HG03457 (cell line): ENCODE data around the gene SORL1.

ENCODE experiments used
- ATAC-seq: cut with Tn5 transposase; IDR thresholded peaks from one replicate; pipeline ENCODE4 v1.9.1; 2021; ENCODE audit warnings: moderate number of reproducible peaks; ENCODE audit not compliant: unreplicated experiment

Gene SORL1

GRCh38 chr11:121581607-121582006 is 129.5 kb downstream of the SORL1 start:
- no peak for ATAC-seq

DNA sequence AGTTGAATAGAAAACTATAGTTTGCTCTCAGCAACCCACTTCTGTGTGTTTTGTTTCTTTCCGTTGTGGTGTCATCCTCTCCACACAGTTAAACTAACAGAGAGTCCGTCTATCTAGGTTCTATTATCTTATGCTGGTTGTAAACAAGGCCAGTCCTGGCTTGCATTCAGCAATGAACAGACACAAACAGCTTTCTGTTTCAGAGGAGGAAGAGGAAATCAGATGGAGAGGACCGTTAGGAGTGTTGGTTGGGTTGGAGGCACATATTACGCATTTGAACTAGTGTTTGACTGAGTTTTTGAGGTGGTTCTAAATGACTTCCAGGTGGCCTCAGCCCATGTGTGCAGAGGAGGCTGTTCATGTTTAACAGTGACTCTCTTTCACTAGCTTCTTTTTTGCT is 130.2 kb downstream of the SORL1 start:
- no peak for ATAC-seq

- no peak for ATAC-seq
Observed at GRCh38 chr11:121583825-121584224, 131.7 kb downstream of the SORL1 start.

DNA sequence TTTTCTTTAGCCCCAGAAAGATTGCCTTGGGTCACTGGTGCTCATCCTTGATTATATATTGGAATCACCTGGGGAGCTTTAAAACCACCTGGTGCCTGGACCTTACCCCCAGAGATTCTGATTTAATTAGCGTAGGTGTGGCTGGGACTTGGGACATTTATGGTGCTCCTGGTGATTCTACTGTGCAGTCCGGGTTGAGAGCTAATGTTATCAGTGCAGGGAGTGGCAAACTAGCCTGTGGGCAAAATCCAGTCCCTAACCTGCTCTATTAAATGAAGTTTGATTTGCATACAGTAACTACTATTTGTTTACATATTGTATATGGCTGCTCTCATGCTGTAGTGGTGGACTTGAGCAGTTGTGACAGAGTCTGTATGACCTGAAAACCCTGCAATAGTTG is 134.6 kb downstream of the SORL1 start:
- no peak for ATAC-seq

GRCh38 chr11:121587182-121587581 is 135.1 kb downstream of the SORL1 start:
- no peak for ATAC-seq

DNA sequence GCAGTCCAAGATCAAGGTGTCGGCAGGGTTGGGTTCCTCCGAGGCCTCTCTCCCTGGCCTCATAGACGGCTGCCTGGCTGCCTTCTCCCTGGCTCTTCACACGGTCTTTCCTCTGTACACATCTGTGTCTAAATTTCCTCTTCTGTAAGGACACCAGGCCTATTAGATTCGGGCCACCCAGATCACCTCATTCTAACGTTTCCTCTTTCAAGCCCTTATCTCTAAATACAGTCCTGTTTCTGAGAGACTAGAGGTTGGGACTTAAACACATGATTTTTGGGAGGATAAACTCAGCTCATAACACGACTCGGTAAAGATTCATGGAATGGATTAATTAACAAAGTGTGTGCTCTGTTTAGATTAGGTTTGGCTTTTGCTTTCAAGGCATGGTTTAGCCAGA is 136.6 kb downstream of the SORL1 start:
- no peak for ATAC-seq

GRCh38 chr11:121589946-121590537 is 137.9 kb downstream of the SORL1 start:
- peak; percentile 72 for ATAC-seq

DNA sequence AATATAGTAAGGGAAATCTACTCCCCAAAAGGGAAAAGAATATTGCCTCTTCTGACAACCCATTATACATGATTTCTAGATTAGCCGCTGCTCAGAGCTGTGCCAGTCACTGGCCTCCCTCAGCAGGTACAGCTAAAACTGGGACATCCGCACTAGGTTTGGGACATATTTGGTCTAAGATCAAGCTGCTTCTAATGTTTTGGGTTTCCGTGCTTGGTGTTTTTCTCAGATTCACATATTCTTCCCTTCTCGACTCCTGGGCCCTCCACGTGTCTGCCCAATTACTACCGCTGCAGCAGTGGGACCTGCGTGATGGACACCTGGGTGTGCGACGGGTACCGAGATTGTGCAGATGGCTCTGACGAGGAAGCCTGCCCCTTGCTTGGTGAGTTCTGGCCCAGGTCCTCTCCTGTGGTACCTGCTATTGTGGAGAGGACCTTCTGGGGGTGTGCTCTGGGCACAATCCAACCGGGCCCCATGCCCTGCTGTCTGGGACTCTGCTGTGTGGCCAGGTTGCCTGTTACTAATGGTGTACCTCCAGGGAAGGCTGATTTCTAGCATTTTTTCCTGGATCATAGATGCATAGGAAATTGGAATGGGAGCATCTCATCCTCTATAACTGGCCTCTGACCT is 138.8 kb downstream of the SORL1 start:
- ATAC-seq: no peak

GRCh38 chr11:121591405-121592033 is 139.4 kb downstream of the SORL1 start:
- no peak for ATAC-seq

GRCh38 chr11:121592708-121593107 is 140.6 kb downstream of the SORL1 start:
- ATAC-seq: no peak

DNA sequence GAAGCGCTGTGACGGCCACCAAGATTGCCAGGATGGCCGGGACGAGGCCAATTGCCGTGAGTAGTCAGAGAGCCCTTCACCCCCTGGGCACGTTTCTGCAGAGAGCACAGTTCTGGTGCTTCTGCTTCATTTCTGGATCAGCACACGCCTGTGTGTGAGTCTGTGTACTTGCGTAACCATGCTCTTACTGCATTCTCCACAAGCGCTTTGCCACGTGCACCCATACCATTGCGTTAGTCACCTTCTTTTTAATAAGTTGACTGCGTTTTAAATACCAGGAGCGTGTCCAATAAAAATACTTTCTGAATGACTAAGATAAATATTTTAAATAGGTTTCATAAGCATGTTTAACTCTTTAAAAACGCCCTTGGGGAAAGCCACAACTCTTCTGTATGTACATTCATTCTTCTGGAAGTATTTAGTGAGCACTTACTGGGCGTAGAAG is 143.6 kb downstream of the SORL1 start:
- no peak for ATAC-seq

DNA sequence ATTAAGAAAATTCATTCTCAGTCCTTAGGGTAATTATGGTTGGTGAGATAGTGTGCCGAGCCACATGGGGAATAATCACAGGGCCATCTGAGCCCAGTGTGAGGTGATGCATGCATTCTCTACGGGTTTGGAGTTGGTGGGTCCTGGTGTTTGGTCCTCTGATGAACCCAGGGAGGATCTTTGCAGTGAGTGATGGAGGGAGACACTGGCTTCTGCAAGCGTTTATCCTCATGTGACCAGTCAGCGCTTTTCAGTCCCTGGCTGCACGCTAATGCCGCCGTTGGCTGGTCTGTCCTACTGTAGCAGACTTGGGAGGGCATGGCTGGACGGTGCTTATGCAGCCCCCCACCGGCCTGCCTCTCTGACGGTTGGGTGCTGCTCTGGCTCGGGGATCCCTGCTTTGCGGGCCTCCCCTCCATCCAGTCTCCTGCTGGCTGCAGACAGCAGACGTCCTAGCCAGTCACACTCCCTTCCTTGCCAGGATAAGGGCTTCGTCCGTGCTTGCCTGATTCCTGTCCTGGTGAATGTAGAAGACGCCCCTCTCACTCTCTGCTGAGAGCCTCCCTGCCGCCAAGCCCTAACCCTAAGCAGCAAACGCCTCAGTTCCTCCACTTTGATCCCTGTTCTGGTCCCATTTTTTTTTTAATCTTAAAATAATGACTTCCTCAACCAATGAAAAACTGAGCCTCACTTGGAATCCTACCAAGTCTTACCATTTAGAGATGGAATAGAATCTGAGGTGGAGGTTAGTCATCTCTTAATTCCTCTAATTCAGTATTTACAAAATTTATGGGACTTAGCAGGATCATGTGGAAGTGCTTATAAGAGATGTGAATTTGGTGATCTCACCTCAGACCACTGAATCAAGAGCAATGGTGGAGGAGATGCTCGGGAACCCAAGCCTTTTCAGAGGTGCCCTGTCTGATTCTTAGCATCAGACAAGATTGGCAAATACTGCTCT is 144.4 kb downstream of the SORL1 start:
- no peak for ATAC-seq

GRCh38 chr11:121603316-121603715 is 151.2 kb downstream of the SORL1 start:
- no peak for ATAC-seq

DNA sequence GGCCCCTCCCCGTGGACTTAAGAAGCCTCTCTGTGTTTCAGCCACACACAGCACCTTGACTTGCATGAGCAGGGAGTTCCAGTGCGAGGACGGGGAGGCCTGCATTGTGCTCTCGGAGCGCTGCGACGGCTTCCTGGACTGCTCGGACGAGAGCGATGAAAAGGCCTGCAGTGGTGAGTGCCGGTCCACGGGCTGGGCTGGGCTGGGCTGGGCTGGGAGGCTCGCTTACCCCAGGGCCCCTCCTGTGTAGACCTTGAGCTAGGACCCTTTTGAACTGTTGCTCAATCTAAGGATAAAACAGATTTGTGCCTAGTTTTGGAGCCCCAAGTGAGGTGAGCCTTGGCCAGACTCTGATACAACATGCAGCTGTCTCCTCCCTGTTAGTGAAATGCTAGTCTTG is 152.0 kb downstream of the SORL1 start:
- no peak for ATAC-seq

DNA sequence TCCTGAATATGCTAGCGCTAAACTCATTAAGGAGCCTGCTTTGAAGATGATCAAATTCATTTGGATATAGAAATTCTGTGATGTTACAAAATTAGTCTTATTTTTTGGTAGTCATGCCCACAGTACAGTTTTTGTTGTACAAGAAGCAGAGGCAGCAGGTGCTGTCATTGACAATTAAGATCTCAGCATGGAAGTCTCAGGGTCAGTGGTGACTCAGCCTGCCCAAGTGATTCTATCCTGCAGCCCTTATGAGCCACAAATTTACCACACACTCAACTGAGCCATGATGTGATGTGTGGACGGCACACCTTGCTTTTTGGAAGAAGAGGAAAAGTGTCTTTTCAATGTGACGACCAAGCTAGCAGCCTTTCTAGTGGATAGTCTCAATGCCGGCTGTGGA is 154.2 kb downstream of the SORL1 start:
- no peak for ATAC-seq

DNA sequence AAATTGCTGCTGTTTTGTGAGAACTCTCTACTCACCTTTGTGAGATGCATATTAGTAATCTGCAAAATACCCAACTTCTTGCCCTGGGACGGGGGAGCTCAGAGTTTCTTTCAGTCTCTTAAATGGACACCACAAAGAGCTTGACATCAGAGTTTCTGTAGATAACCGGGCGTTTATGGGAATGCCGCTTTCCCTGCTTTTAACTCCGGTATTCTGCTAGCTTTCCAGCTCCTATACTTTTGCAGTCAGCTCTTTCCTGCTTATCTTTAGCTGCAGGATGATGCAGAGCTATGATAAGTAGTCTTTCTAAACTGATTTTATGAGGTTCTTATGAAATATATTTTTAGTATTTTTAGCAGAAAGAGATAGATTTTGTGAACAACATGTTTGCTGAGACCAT is 155.2 kb downstream of the SORL1 start:
- no peak for ATAC-seq

GRCh38 chr11:121608545-121609098 is 156.5 kb downstream of the SORL1 start:
- no peak for ATAC-seq

DNA sequence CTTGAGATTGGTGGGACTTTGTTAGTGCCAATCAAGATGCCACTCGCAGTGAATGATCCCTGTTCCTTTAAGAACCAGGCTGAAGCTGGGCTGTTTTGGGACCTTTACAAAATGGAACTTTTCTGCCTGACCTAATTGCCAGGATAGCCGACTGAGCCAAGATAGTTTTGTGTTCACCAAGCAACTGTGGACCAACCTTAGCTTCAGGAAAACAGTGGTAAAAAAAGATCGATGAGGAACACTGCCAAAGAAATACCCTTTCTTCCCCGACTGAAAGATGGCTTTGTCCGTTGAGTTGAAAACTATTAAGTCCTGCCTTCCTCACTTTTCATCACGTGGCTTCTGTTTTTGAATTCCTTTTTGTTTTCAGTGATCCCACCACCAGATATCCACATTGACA is 158.6 kb downstream of the SORL1 start:
- no peak for ATAC-seq

GRCh38 chr11:121611242-121611641 is 159.1 kb downstream of the SORL1 start:
- ATAC-seq: no peak

- ATAC-seq: no peak
Observed at GRCh38 chr11:121613724-121614123, 161.6 kb downstream of the SORL1 start.

DNA sequence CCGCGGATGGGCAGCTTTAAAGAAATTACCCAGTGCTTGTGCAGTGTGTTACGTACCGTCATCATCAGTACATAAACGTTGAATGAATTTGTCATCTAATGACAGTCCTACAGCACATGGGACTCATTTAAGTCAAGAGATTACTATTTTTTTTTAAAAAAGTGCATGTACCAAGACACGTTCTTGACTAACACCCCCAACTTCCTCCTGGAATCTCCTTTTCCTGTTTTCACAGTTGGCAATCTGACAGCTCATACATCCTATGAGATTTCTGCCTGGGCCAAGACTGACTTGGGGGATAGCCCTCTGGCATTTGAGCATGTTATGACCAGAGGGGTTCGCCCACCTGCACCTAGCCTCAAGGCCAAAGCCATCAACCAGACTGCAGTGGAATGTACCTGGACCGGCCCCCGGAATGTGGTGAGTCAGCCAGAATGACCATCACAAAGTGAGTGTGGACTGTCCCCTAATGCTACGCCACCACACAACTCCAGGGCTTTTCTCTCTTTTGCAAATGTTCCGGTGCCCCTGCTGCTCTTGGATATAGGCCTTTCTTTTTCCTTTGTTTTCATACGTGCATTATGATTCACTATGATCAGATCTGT is 162.6 kb downstream of the SORL1 start:
- no peak for ATAC-seq
